Measurements from ENCODE around the gene JCAD. TPM values are rescaled to one million over a fixed set of nuclear protein-coding genes. Genes with fewer than 3 reads are reported as not detected.

Gene JCAD
- total RNA-seq, 1 donor from 2014 or later, result 31.0 TPM

GRCh38 chr10:30098629-30099028 is 39.2 kb upstream of the JCAD start:
- Mint-ChIP-seq H3K27ac (no peak overlapping the region), H3K9me3 (no peaks in the 10 kb centered on the region), H3K27me3 (peaks cover 4% of the 10 kb centered on the region), H3K4me1 (ENCODE audit: unreplicated experiment) (peaks cover 7% of the 10 kb centered on the region), H3K4me3 (no peak overlapping the region), H3K36me3 (no peaks in the 10 kb centered on the region)
- no peak for DNase-seq (ENCODE audit: extremely low spot score, unreplicated experiment)
- TF ChIP-seq, protein P1, sequence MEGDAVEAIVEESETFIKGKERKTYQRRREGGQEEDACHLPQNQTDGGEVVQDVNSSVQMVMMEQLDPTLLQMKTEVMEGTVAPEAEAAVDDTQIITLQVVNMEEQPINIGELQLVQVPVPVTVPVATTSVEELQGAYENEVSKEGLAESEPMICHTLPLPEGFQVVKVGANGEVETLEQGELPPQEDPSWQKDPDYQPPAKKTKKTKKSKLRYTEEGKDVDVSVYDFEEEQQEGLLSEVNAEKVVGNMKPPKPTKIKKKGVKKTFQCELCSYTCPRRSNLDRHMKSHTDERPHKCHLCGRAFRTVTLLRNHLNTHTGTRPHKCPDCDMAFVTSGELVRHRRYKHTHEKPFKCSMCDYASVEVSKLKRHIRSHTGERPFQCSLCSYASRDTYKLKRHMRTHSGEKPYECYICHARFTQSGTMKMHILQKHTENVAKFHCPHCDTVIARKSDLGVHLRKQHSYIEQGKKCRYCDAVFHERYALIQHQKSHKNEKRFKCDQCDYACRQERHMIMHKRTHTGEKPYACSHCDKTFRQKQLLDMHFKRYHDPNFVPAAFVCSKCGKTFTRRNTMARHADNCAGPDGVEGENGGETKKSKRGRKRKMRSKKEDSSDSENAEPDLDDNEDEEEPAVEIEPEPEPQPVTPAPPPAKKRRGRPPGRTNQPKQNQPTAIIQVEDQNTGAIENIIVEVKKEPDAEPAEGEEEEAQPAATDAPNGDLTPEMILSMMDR (conservative IDR thresholded peaks at IDR 0.05), result no peak

GRCh38 chr10:30096564-30096963 is 37.2 kb upstream of the JCAD start:
- TF ChIP-seq, protein P1 (conservative IDR thresholded peaks at IDR 0.05), result no peak
- Mint-ChIP-seq H3K27me3 (peaks cover 4% of the 10 kb centered on the region), H3K4me1 (ENCODE audit: unreplicated experiment) (peaks cover 7% of the 10 kb centered on the region), H3K9me3 (no peaks in the 10 kb centered on the region), H3K27ac (no peak overlapping the region), H3K36me3 (no peaks in the 10 kb centered on the region), H3K4me3 (no peak overlapping the region)
- no peak for DNase-seq (ENCODE audit: extremely low spot score, unreplicated experiment)

- Mint-ChIP-seq H3K4me3 (no peak overlapping the region), H3K36me3 (no peaks in the 10 kb centered on the region), H3K27me3 (peaks cover 4% of the 10 kb centered on the region), H3K4me1 (ENCODE audit: unreplicated experiment) (peaks cover 10% of the 10 kb centered on the region), H3K27ac (no peak overlapping the region), H3K9me3 (no peaks in the 10 kb centered on the region)
- no peak for DNase-seq (ENCODE audit: extremely low spot score, unreplicated experiment)
- TF ChIP-seq, protein P1 (conservative IDR thresholded peaks at IDR 0.05), result no peak
Measured at GRCh38 chr10:30095631-30096422, 36.4 kb upstream of the JCAD start.

DNA sequence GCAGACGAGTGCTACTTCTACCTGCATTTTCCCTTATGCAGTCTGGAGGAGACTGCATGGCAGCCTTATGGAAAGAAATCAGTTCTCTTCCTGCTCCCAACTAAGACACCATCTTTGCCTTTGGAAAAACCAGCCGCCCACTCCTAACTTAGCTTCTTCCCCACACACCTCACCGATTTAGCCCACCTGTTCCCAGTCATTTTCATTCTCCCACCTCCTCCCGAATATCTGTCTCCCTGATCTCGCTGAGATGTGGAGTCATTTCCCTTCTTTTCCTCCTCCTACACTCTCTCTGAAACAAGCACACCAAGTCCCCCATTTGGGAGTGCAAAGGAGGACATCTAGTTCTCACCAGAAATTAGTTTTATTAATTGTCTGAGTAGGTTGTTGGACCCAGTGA is 35.2 kb upstream of the JCAD start:
- TF ChIP-seq, protein P1 (conservative IDR thresholded peaks at IDR 0.05), result no peak
- Mint-ChIP-seq H3K27me3 (peaks cover 4% of the 10 kb centered on the region), H3K4me3 (no peak overlapping the region), H3K9me3 (no peaks in the 10 kb centered on the region), H3K36me3 (no peaks in the 10 kb centered on the region), H3K27ac (no peak overlapping the region), H3K4me1 (ENCODE audit: unreplicated experiment) (peaks cover 13% of the 10 kb centered on the region)
- DNase-seq (ENCODE audit: extremely low spot score, unreplicated experiment), result no peak

GRCh38 chr10:30093303-30093950 is 34.0 kb upstream of the JCAD start:
- Mint-ChIP-seq H3K4me1 (ENCODE audit: unreplicated experiment) (peaks cover 19% of the 10 kb centered on the region), H3K27me3 (peaks cover 4% of the 10 kb centered on the region), H3K9me3 (no peaks in the 10 kb centered on the region), H3K27ac (no peak overlapping the region), H3K4me3 (no peak overlapping the region), H3K36me3 (no peaks in the 10 kb centered on the region)
- TF ChIP-seq, protein P1 (conservative IDR thresholded peaks at IDR 0.05), result no peak
- no peak for DNase-seq (ENCODE audit: extremely low spot score, unreplicated experiment)

All from type B pancreatic cell (in vitro differentiated cells).